ENCODE results near the gene TPCN1.
A peak's percentile ranks its signal among the peaks of the same experiment; 100 is the strongest.

TPCN1 gene

DNA sequence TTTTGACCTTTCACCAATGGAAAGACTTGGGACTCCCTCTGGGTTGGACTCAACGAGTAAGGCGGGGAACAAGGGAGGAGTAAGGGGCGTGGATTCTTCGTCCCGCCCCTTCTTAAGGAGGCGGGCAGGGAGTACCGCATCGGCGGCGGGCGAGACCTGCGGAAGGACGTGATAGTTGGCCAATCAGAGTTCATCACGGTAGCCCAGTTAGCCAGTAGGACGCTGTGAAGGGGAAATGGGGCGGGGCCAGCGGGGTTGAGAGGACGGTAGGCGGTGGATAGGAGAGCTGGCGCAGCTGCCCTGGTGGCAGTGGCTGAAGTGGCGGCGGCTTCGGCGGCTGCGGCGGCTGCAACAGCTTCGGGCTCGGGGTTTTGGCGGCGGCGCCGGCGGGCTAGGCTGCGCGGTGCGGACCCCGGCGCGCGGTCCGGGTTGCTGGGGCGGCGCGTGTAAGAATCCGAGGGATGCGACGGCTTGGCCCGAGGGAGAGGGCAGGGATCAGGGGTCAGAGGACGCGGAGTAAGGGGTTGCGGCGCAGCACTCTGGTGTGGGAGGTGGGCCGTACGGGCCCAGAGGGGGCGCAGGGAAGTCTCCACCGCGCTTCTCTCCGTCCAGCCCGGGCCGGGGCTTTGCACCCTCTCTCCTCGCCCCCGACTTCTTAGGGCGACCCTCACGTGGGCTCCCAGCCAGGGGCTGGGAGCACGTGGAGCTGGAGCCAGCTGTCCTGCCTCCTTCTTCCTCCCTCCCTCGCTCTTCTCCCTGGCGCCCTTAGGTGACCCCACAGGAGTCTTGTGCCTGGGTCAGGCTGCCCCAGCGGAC is at the start of gene TPCN1:
TPCN1 (plus strand) TSS at position 284 of the 816 bp plus-strand sequence. CDS start 5,389 bp downstream, outside the sequence.
- DNase-seq (ENCODE audit: low read depth) = peak; percentile 99

DNA sequence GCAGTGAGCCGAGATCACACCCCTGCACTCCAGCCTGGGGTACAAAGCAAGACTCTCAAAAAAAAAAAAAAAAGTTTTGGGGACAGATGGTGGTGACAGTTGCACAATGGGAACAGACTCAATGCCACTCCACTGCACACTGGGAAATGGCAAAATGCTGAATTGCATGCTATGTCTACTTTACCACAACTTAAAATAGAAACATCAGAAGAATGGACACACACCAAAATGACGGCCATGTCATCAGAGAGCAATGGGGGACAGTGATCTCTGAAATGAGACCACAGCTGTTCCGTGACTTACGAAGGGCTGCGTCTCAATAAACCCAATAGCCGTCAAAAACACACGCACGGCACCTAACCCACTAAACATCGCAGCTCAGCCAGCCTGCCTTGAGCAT is 49.7 kb upstream of the TPCN1 start:
- no peak for DNase-seq (ENCODE audit: low read depth)

DNA sequence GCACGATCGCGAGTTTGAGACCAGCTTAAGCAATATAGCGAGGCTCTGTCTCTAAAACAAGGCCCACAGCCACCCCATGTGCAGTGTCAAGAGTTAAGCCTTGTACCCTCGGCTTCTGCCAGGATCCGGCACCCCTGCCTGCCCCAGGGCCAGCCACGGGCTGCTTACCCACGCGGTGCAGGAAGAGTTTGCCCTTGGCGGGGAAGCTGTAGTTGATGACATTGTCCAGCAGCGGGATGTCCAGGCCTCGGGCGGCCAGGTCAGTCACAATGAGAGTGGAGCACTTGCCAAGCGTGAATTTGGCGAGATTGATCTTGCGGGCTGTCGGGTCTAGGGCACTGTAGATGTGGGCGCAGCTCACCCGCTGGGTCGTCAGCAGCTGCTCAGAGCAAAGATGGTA is 49.1 kb upstream of the TPCN1 start:
- DNase-seq (ENCODE audit: low read depth) = no peak

DNA sequence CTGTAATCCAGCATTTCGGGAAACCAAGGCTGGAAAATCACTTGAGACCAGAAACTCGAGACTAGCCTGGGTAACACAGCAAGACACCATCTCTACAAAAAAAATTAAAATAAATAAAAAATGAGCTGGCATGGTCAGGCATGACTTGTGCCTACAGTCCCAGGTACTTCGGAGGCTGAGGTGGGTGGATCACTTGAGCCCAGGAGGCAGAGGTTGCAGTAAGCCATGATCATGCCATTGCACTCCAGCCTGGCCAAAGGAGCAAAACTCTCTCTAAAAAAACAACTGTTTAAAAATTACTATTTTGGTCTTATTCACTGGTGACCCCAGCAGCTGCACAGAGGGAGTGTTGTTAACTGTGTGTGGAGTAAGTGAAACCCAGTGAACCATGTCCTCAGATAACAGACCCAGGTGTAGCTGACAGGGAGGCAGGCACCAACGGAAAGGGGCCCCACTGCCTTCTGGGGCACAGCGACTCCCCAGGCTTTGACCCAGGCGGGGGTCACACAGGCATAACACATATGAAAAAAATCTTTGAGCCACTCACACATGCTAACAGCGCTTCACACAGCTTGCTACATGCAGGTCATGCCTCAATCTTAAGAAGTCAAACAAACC is 48.1 kb upstream of the TPCN1 start:
- no peak for DNase-seq (ENCODE audit: low read depth)

GRCh38 chr12:113174461-113175384 is 46.5 kb upstream of the TPCN1 start:
- DNase-seq (ENCODE audit: low read depth) = peak; percentile 65

DNA sequence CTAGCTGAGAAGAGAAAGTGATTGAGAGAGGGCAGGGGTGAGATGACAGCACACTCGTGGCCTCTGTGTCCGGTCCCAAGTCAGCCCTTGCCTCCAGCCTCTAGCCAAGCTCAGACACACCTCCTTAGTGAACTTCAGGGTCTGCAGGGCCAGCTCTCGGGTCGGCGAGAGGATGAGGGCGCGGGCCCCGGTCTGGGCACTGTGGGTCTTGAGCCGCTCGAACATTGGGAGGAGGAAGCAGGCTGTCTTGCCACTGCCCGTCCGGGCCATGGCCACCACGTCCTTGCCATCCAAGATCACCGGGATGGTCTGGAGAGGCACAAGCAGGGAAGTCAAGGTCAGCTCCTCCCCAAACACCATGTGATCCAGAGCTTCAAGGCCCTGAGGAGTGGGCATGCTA is 42.2 kb upstream of the TPCN1 start:
- DNase-seq (ENCODE audit: low read depth) = no peak

DNA sequence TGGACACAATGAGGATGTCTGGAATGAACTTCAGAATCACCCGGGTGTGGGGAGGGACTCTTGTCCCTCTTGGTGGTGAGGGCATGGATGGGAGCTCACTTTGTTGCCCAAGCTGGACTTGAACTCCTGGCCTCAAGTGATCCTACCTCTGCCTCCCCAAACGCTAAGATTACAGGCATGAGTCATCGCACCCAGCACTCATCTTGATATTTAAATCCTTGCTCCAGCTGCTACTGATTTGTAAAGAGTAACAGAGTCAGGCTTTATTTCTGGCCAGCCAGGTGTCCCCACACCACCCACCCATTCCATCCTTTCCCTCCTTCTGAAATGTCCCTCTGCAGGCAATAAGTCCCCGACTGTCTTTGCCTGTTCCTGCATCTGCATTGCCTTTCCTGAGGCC is 40.9 kb upstream of the TPCN1 start:
- no peak for DNase-seq (ENCODE audit: low read depth)

DNA sequence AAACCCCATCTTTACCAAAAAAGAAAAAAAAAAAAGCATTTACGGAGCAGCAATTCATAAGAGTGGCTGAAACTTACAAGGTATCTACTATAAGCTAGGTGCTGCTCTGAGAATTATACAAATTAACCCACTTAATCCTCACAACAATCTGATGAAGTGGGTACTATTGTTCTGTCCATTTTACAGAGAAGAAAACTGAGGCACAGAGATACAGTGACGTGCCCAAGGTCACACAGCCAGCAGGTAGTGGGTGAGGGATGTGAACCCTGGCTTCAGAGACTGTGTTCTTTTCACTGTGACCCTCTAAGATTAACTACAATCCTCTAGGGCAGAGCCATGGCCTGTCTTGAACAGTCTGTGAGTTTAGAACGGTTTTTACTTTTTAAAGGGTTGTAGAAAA is 39.3 kb upstream of the TPCN1 start:
- DNase-seq (ENCODE audit: low read depth) = no peak

DNA sequence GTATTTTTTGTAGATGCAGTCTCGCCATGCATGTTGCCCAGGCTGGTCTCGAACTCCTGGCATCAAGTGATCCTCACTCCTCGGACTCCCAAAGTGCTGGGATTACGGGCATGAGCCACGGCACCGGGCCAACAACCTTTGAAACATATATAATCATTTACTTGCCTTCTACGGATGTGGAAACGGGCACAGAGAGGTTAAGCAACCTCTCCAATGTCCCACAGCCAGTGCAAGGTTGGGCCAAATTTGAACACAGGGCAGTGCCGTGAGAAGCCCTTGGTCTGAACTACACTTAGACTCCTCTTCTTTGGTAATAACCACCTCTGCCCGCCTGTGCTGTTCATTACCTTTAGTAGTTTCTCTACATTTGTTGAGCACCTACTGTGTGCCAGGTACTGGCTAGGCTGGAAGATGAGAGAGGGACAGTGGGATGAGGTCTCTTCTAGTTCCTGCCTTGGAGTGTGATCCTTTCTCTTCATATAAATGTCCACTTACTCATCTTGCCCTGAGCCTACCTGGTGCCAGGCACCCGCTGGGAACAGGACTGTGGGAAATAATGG is 38.2 kb upstream of the TPCN1 start:
- no peak for DNase-seq (ENCODE audit: low read depth)

GRCh38 chr12:113184098-113184899 is 37.0 kb upstream of the TPCN1 start:
- DNase-seq (ENCODE audit: low read depth) = peak; percentile 65

DNA sequence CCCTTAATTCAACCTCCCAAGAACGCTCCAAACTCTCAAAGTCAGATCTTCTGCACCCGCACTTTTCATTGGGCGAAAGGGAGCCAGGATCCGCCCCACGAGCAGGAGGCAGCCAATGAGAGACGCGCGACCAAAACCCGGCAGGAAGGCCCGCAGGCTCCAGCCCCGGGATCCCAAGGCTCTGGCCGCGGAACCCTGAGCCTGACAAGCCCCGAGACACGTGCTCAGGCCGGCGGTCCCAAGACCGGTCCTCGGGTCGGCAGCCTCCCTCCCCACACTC is 36.4 kb upstream of the TPCN1 start:
- DNase-seq (ENCODE audit: low read depth) = peak; percentile 81

- DNase-seq (ENCODE audit: low read depth) = peak; percentile 67
Measured at GRCh38 chr12:113185180-113186032, 35.9 kb upstream of the TPCN1 start, which contains the start of the genes DDX54 and RITA1. DDX54 (minus strand) TSS chr12:113185478; CDS start chr12:113185451, 27 bp downstream. RITA1 (plus strand) TSS chr12:113185721; CDS start chr12:113186747, 1,026 bp downstream.

DNA sequence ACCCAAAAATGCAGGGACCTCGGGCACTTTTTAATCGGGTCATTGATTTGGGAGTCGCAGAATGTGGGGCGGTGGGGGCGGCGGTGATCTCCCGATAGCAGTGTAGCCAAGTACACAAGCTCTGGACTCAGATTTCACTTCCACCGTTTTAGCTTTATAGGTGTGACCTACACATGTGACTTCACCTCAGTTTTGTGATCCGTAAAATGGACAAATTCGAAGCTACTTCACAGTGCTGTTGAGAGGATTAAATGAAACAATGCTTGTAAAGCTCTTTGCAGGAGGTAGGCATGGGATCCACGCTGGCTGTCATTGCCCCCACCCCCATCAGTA is 35.3 kb upstream of the TPCN1 start:
- no peak for DNase-seq (ENCODE audit: low read depth)

GRCh38 chr12:113186666-113187325 is 34.5 kb upstream of the TPCN1 start:
- DNase-seq (ENCODE audit: low read depth) = no peak

GRCh38 chr12:113189361-113189760 is 31.9 kb upstream of the TPCN1 start:
- DNase-seq (ENCODE audit: low read depth) = no peak

- DNase-seq (ENCODE audit: low read depth) = no peak
Measured at GRCh38 chr12:113190761-113191160, 30.5 kb upstream of the TPCN1 start.

DNA sequence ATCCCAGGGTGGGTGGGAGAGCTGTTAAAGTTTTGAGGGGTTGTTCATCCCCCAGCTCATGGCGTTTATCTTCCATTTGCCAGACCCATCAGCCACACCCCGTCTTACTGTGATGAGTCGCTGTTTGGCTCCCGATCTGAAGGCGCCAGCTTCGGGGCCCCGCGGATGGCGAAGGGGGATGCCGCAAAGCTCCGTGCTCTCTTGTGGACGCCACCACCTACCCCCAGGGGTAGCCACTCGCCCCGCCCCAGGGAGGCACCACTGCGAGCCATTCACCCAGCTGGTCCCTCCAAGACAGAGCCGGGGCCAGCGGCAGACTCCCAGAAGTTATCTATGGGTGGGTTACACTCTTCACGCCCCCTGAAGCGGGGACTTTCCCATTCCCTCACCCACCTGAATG is 30.0 kb upstream of the TPCN1 start:
- no peak for DNase-seq (ENCODE audit: low read depth)

GRCh38 chr12:113194971-113195391 is 26.3 kb upstream of the TPCN1 start:
- no peak for DNase-seq (ENCODE audit: low read depth)

DNA sequence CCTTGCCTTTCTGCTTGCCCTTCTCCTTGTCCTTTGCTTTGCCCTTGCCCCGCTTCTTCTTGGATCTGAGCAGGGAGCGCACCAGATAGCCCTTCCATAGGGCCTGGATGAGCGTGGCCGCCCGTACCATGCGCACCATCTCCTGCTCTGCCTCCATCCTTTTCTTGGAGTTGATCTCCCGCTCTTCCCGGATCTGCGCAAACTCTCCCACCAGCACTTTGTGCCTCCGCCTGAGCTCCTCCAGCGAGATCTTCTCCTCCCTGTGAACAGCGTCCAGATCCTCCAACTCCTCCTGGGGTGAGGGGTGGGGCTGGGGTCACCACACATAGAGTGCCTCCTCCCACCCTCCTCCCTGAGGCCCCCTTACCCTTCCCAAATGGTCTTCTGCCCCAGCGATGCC is 25.7 kb upstream of the TPCN1 start:
- no peak for DNase-seq (ENCODE audit: low read depth)

DNA sequence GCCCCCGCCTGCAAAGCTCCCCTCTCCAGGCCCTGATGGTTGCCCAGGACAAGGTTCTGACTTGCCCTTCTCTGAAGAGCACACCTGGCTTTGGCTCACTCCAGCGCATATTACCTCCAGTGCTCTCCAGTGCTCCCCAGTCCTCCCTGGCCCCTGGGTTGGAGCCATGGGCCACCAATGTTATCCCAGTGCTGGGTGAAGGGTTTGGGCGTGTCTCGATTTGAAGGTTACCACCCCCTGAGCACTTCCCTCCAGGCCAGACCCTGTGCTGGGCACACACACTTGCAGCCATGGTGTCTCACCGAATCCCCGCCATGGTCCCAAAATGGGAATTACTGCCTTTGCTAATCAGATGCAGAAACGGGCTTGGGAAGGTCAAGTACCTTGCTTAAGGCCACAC is 24.7 kb upstream of the TPCN1 start:
- DNase-seq (ENCODE audit: low read depth) = no peak

Measured in stimulated activated CD4-positive, alpha-beta T cell treated with anti-CD3 and anti-CD28 coated beads, Interleukin-2, amount 100 ng/mL, for 4 hours (primary cell).